Activated CD4-positive, alpha-beta T cell treated with anti-CD3 and anti-CD28 coated beads, Interleukin-2, Interleukin-6, amounts not matched to agents 100 ng/mL and 50 ng/mL, durations not matched to agents 16 hours and 8 hours (primary cell): ENCODE data around the gene OCIAD1.
"Not testable (repeated sequence)": the region's sequence is repeated elsewhere in the genome, so short reads cannot be mapped to it uniquely, and the experiment has no call there.

ENCODE experiments used
- DNase-seq: peaks from one replicate; pipeline ENCODE4 v3.0.0-alpha.2; 2020

Gene OCIAD1

GRCh38 chr4:48821431-48821830 lies 9.5 kb upstream of the OCIAD1 start:
- not testable (repeated sequence) for DNase-seq

GRCh38 chr4:48827622-48828021 lies 3.3 kb upstream of the OCIAD1 start:
- no peak for DNase-seq

- DNase-seq, result peak; percentile 9
Measured at GRCh38 chr4:48831532-48832030, 693 bp downstream of the OCIAD1 start.

- no peak for DNase-seq
Measured at GRCh38 chr4:48832571-48832970, 1.7 kb downstream of the OCIAD1 start.

GRCh38 chr4:48836658-48837057 lies 5.8 kb downstream of the OCIAD1 start:
- DNase-seq, result no peak

GRCh38 chr4:48841045-48841827 lies 10.3 kb downstream of the OCIAD1 start:
- no peak for DNase-seq

- no peak for DNase-seq
Measured at GRCh38 chr4:48844843-48845242, 14.0 kb downstream of the OCIAD1 start.

GRCh38 chr4:48848799-48849198 lies 17.9 kb downstream of the OCIAD1 start:
- DNase-seq, result not testable (repeated sequence)

GRCh38 chr4:48851651-48852050 lies 20.8 kb downstream of the OCIAD1 start:
- DNase-seq, result peak; percentile 9

- no peak for DNase-seq
Measured at GRCh38 chr4:48853604-48854394, 22.9 kb downstream of the OCIAD1 start.

- no peak for DNase-seq
Measured at GRCh38 chr4:48854395-48854683, 23.5 kb downstream of the OCIAD1 start.

- DNase-seq, result no peak
Measured at GRCh38 chr4:48854982-48855381, 24.1 kb downstream of the OCIAD1 start.

- DNase-seq, result peak; percentile 4
Measured at GRCh38 chr4:48858130-48858529, 27.2 kb downstream of the OCIAD1 start.

GRCh38 chr4:48862038-48862437 lies 31.1 kb downstream of the OCIAD1 start:
- no peak for DNase-seq

GRCh38 chr4:48862661-48863060 lies 31.8 kb downstream of the OCIAD1 start:
- no peak for DNase-seq

- DNase-seq, result no peak
Measured at GRCh38 chr4:48863728-48864127, 32.8 kb downstream of the OCIAD1 start.

GRCh38 chr4:48864696-48865095 lies 33.8 kb downstream of the OCIAD1 start:
- DNase-seq, result not testable (repeated sequence)

GRCh38 chr4:48877827-48878535 lies 47.1 kb downstream of the OCIAD1 start:
- no peak for DNase-seq

- DNase-seq, result no peak
Measured at GRCh38 chr4:48879561-48880442, 48.9 kb downstream of the OCIAD1 start.

GRCh38 chr4:48881646-48882045 lies 50.8 kb downstream of the OCIAD1 start:
- DNase-seq, result not testable (repeated sequence)

GRCh38 chr4:48889750-48890149 lies 58.9 kb downstream of the OCIAD1 start:
- not testable (repeated sequence) for DNase-seq

GRCh38 chr4:48891028-48891619 lies 60.2 kb downstream of the OCIAD1 start:
- no peak for DNase-seq
